PC-3 (cell line): Measurements from ENCODE around the gene USP14.

ENCODE experiments used
- EZH2 ChIP-seq: fragments of 300-600 bp; sonication (generic); IDR thresholded peaks from one replicate; pipeline ENCODE4 v1.6.1; 2017; ENCODE audit warnings: antibody characterized with exemption, mild to moderate bottlenecking, low read length; ENCODE audit not compliant: unreplicated experiment
- EZH2phosphoT487 ChIP-seq: fragments of 300-600 bp; sonication (generic); IDR thresholded peaks from 2 replicates; pipeline ENCODE4 v1.6.1; 2018; ENCODE audit warnings: mild to moderate bottlenecking, antibody characterized with exemption, low read length, borderline replicate concordance
- TF ChIP-seq, protein P1 (sequence below): fragments of 300-600 bp; sonication (generic); conservative IDR thresholded peaks from 2 replicates; pipeline ENCODE4 v1.5.1; 2017; ENCODE audit warnings: antibody characterized with exemption, low read depth, mild to moderate bottlenecking, low read length

GRCh38 chr18:183769-184168 is 25.4 kb downstream of the USP14 start:
- TF ChIP-seq EZH2phosphoT487, result no peak
- TF ChIP-seq, protein P1, sequence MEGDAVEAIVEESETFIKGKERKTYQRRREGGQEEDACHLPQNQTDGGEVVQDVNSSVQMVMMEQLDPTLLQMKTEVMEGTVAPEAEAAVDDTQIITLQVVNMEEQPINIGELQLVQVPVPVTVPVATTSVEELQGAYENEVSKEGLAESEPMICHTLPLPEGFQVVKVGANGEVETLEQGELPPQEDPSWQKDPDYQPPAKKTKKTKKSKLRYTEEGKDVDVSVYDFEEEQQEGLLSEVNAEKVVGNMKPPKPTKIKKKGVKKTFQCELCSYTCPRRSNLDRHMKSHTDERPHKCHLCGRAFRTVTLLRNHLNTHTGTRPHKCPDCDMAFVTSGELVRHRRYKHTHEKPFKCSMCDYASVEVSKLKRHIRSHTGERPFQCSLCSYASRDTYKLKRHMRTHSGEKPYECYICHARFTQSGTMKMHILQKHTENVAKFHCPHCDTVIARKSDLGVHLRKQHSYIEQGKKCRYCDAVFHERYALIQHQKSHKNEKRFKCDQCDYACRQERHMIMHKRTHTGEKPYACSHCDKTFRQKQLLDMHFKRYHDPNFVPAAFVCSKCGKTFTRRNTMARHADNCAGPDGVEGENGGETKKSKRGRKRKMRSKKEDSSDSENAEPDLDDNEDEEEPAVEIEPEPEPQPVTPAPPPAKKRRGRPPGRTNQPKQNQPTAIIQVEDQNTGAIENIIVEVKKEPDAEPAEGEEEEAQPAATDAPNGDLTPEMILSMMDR, result no peak
- no peak for TF ChIP-seq EZH2
